Measurements from ENCODE around the gene STK33. TPM values are rescaled to one million over a fixed set of nuclear protein-coding genes. Genes with fewer than 3 reads are reported as not detected.

Gene STK33
- total RNA-seq, 1 experiment from 2014 or later = 3.9 TPM

DNA sequence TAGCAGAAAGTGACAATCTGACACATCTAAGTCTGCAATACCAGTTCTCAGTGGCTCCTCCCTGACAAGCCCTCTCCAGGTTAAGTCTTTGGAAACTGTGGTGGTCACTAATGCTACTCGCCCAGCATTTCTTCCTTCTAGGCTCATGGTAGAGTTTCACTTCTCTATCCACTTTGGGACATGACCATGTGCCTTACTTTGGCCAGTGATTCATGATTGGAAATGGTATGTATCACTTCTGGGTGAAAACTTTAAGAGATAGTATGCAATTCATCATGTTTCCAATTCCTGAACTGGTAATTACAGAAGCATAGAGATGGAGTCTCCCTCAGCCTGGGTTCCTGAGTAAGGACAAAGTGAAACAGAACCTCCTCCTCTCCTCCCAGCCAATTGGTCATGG lies 178.8 kb downstream of the STK33 start:
- DNase-seq (ENCODE audit: low read depth, low spot score) (no peak), ATAC-seq (no peak)
- no peaks in the 10 kb centered on the region for H3K4me1 ChIP-seq (ENCODE audit: control insufficient read depth, insufficient read depth, low read length)
- H3K9me3 ChIP-seq (ENCODE audit: control insufficient read depth, insufficient read depth, low read depth, low read length) = no peaks in the 10 kb centered on the region
- H3K36me3 ChIP-seq (ENCODE audit: control insufficient read depth, insufficient read depth, low read length) = no peaks in the 10 kb centered on the region
- H3K4me3 ChIP-seq (ENCODE audit: low read depth in 2 of 2, low read length in 2 of 2) = no peak overlapping the region
- TF ChIP-seq POLR2AphosphoS5 (IDR thresholded peaks at IDR 0.05; ENCODE audit: low read depth, low read length) (no peak), TCF7L2 (IDR thresholded peaks at IDR 0.05; ENCODE audit: low read depth, low read length) (no peak), SIN3A (IDR thresholded peaks at IDR 0.05; ENCODE audit: borderline replicate concordance, insufficient read depth, low read depth, low read length) (no peak)
- TF ChIP-seq, protein P1, sequence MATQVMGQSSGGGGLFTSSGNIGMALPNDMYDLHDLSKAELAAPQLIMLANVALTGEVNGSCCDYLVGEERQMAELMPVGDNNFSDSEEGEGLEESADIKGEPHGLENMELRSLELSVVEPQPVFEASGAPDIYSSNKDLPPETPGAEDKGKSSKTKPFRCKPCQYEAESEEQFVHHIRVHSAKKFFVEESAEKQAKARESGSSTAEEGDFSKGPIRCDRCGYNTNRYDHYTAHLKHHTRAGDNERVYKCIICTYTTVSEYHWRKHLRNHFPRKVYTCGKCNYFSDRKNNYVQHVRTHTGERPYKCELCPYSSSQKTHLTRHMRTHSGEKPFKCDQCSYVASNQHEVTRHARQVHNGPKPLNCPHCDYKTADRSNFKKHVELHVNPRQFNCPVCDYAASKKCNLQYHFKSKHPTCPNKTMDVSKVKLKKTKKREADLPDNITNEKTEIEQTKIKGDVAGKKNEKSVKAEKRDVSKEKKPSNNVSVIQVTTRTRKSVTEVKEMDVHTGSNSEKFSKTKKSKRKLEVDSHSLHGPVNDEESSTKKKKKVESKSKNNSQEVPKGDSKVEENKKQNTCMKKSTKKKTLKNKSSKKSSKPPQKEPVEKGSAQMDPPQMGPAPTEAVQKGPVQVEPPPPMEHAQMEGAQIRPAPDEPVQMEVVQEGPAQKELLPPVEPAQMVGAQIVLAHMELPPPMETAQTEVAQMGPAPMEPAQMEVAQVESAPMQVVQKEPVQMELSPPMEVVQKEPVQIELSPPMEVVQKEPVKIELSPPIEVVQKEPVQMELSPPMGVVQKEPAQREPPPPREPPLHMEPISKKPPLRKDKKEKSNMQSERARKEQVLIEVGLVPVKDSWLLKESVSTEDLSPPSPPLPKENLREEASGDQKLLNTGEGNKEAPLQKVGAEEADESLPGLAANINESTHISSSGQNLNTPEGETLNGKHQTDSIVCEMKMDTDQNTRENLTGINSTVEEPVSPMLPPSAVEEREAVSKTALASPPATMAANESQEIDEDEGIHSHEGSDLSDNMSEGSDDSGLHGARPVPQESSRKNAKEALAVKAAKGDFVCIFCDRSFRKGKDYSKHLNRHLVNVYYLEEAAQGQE (IDR thresholded peaks at IDR 0.05; ENCODE audit: insufficient read depth in 1 of 2, low read depth in 2 of 2, low read length in 1 of 2) = no peak
- TF ChIP-seq, protein P2, sequence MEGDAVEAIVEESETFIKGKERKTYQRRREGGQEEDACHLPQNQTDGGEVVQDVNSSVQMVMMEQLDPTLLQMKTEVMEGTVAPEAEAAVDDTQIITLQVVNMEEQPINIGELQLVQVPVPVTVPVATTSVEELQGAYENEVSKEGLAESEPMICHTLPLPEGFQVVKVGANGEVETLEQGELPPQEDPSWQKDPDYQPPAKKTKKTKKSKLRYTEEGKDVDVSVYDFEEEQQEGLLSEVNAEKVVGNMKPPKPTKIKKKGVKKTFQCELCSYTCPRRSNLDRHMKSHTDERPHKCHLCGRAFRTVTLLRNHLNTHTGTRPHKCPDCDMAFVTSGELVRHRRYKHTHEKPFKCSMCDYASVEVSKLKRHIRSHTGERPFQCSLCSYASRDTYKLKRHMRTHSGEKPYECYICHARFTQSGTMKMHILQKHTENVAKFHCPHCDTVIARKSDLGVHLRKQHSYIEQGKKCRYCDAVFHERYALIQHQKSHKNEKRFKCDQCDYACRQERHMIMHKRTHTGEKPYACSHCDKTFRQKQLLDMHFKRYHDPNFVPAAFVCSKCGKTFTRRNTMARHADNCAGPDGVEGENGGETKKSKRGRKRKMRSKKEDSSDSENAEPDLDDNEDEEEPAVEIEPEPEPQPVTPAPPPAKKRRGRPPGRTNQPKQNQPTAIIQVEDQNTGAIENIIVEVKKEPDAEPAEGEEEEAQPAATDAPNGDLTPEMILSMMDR (IDR thresholded peaks at IDR 0.05) = no peak
- H3K27me3 ChIP-seq (ENCODE audit: control insufficient read depth, insufficient read depth, low read length) = peaks cover 4% of the 10 kb centered on the region; the same call in 1 of the 2 replicates
- H3K27ac ChIP-seq (ENCODE audit: low read length) = no peak overlapping the region
- no TSS peak for BruUV-seq (replicated peaks)
- in situ Hi-C loops (cut with HindIII; ENCODE audit: low pct_unique_long_range_greater_than_20kb, low sequenced_read_pairs) (no loop called here), intact Hi-C loops (cut with micrococcal nuclease; ENCODE audit: unreplicated experiment) (no loop called here)
- ChIA-PET CTCF (no interaction called here), POLR2A (no interaction called here)

DNA sequence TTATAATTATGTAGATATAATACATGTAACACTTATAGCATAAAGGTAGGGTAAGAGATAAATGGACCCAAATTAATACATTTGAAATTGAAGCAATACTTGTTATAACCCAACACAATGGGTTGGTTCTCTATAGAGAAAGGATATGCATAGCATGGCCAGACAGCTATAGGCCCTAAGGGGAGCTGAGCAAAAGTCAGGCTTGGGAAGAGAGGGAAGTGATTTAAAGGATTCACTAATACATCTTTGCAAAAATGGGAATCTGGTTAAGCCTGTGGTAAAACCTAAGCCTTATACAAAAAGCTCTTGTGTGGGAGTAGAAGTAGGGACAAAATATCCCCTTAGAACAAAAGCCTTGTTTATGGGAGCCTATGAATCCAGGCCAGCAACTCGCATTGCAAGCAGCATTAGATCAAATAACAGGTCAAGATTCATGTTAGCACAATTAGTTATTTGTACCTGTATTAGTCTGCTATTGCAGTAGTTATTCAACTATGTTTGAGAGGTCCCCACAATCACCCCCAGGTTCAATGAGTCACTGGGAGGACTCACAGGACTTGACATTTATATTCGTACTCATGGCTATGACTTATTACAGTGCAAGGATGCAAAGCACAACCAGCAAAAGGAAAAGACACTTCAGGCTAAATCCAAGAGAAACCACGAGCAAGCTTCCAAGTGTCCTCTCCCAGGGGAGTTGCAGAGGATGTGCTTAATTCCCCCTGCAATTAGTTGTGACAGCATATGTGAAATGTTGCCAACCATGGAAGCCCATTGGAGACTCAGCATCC lies 185.7 kb downstream of the STK33 start:
- ATAC-seq = no peak
- no peak for DNase-seq (ENCODE audit: low read depth, low spot score)
- POLR2A ChIA-PET = no interaction called here
- H3K9me3 ChIP-seq (ENCODE audit: control insufficient read depth, insufficient read depth, low read depth, low read length) = no peaks in the 10 kb centered on the region
- CTCF ChIA-PET = no interaction called here
- no TSS peak for BruUV-seq (replicated peaks)
- no peaks in the 10 kb centered on the region for H3K36me3 ChIP-seq (ENCODE audit: control insufficient read depth, insufficient read depth, low read length)
- H3K4me3 ChIP-seq (ENCODE audit: low read depth in 2 of 2, low read length in 2 of 2) = no peak overlapping the region
- in situ Hi-C loops (cut with HindIII; ENCODE audit: low pct_unique_long_range_greater_than_20kb, low sequenced_read_pairs) (no loop called here), intact Hi-C loops (cut with micrococcal nuclease; ENCODE audit: unreplicated experiment) (no loop called here)
- no peak for TF ChIP-seq SIN3A (IDR thresholded peaks at IDR 0.05; ENCODE audit: borderline replicate concordance, insufficient read depth, low read depth, low read length)
- TF ChIP-seq POLR2AphosphoS5 (IDR thresholded peaks at IDR 0.05; ENCODE audit: low read depth, low read length) = no peak
- TF ChIP-seq, protein P2 (IDR thresholded peaks at IDR 0.05) = no peak
- TF ChIP-seq TCF7L2 (IDR thresholded peaks at IDR 0.05; ENCODE audit: low read depth, low read length) = no peak
- TF ChIP-seq, protein P1 (IDR thresholded peaks at IDR 0.05; ENCODE audit: insufficient read depth in 1 of 2, low read depth in 2 of 2, low read length in 1 of 2) = no peak
- no peak overlapping the region for H3K27ac ChIP-seq (ENCODE audit: low read length)
- no peaks in the 10 kb centered on the region for H3K4me1 ChIP-seq (ENCODE audit: control insufficient read depth, insufficient read depth, low read length)
- H3K27me3 ChIP-seq (ENCODE audit: control insufficient read depth, insufficient read depth, low read length) = no peaks in the 10 kb centered on the region

Data from Panc1 (cell line).